Kidney (tissue), 14 donors: Measurements from ENCODE around the gene CADM4. TPM values are rescaled to one million over a fixed set of nuclear protein-coding genes. Genes with fewer than 3 reads are reported as not detected.
"Not testable (repeated sequence)": the region's sequence is repeated elsewhere in the genome, so short reads cannot be mapped to it uniquely, and the experiment has no call there.

Source experiments
- DNase-seq, 5 donors: peaks; one replicate each; pipeline ENCODE4 v3.0.0-alpha.2; 2013 to 2020
- FAIRE-seq: peaks from 2 replicates; lab custom pipeline; 2012; peaks lifted over from hg19 to GRCh38; lab: Jason Lieb, UNC
- H3K27ac ChIP-seq, 2 donors: one replicate each; pipeline ENCODE4 v1.7.0; 2013; ENCODE audit warnings: low read depth in 2 of 2, low read length in 2 of 2, inconsistent platforms in 1 of 2
- H3K27me3 ChIP-seq: one replicate; pipeline ENCODE4 v1.7.1; 2013; ENCODE audit warnings: low read length, inconsistent platforms; ENCODE audit not compliant: control insufficient read depth, insufficient read depth
- H3K36me3 ChIP-seq, 3 donors: one replicate each; pipeline versions ENCODE4 v1.7.0 to v1.7.1; 2013; ENCODE audit warnings: low read length in 3 of 3, control low read depth in 1 of 3, inconsistent platforms in 1 of 3; ENCODE audit not compliant: insufficient read depth in 3 of 3, control insufficient read depth in 2 of 3
- H3K4me1 ChIP-seq, 3 donors: one replicate each; pipeline versions ENCODE4 v1.7.0 to v1.7.1; 2013; ENCODE audit warnings: low read length in 3 of 3, inconsistent platforms in 1 of 3, low read depth in 1 of 3; ENCODE audit not compliant: control insufficient read depth in 2 of 3, insufficient read depth in 2 of 3
- H3K4me3 ChIP-seq, 3 donors: one replicate each; pipeline versions ENCODE4 v1.7.0 to v1.8.1; 2013; ENCODE audit warnings: low read length in 3 of 3, control low read depth in 1 of 3, inconsistent platforms in 1 of 3
- H3K9ac ChIP-seq, 3 donors: one replicate each; pipeline versions ENCODE4 v1.7.0 to v1.7.1; 2013; ENCODE audit warnings: low read length in 3 of 3, control low read depth in 1 of 3, inconsistent platforms in 1 of 3
- H3K9me3 ChIP-seq, 3 donors: one replicate each; pipeline versions ENCODE4 v1.7.0 to v1.7.1; 2013; ENCODE audit warnings: low read length in 3 of 3, control low read depth in 1 of 3, inconsistent platforms in 1 of 3; ENCODE audit not compliant: control insufficient read depth in 2 of 3, insufficient read depth in 1 of 3
- intact Hi-C: fragments of 100-400 bp; cut with DNase I; formaldehyde crosslinking; loops from one replicate; pipeline ENCODE4 v1.11.1; 2022
- polyA plus RNA-seq: library from polyadenylated mRNA; stranded (reverse); fragments of 350-450 nt; fragmentation: Illumina TruSeq; extraction: RNeasy Lipid Tissue Mini Kit (QIAGEN cat#74804); gene quantifications from one replicate; pipeline ENCODE4 v1.2.3, GENCODE V29; 2014; ENCODE audit warnings: low read depth, low replicate concordance; ENCODE audit not compliant: insufficient read depth
- total RNA-seq: library from RNA; stranded (reverse); fragmentation: NEBNext Ultra II Directional; extraction: Animal tissue kit (Norgen Biotek cat#: 25700); gene quantifications from one replicate; pipeline ENCODE4 v1.2.1, GENCODE V29; 2021
- TF ChIP-seq, protein P1 (sequence below): IDR thresholded peaks from 3 replicates; pipeline ENCODE4 v1.5.1; 2012; ENCODE audit warnings: mild to moderate bottlenecking, moderate library complexity, borderline replicate concordance; ENCODE audit not compliant: insufficient read depth; ENCODE audit errors: extremely low read depth
- donor health status: control.
- donor health status: control.
- donor health status: control.
- donor health status: control.
- donor health status: control.
- donor health status: DM: yes; HTN: yes; CAD: no.
- donor health status: Normal renal cell carcinoma (clear cell type).

Gene CADM4
- total and polyA plus RNA-seq, 2 donors from 2014 or later: 25.3 to 47.0 TPM

DNA sequence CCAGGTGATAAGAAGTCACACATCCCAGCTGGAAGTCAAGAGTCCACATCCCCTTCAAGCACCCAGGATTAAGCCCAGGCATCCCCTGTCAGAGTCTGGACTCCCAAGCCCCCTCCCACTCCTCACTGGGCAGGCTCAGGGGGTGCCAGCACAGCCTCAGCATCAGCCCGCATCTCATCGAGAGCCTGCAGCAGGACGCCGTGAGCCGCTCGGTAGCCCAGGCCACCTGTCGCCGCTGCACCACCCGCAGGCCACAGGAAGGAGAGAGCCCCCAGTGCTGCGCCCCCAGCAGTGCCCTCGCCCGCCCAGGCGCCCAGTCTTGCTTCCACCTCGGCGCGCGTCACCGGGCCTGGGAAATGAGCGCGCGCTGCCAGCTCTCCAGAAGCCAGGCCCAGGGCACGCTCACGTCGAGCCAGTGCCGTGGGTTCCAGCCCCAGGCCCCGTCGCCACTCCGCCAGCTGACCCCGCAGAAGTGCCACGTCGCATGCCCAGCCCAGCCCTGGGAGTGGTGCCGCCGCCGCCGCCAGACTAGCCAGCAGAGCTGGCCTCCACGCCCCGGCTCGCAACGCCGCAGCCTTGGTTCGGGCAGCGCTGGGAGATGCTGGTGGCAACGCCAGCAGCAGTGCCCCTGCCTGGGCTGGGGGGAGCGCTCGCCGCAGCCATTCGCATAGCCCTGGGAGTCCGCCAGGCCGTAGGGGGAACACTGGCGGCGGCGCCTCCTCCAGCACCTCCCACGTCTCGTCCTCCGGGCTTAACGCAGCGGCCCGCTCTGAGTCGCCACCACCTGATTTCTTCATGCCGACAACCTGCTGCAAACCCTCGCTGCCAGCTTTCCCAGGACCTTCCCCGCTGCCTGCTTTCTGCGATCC lies 47.5 kb downstream of the CADM4 start:
- FAIRE-seq: no peak
- H3K4me3 ChIP-seq: no peak overlapping the region
- intact Hi-C loops: no loop called here
- H3K27ac ChIP-seq: no peak overlapping the region
- no peak overlapping the region for H3K9ac ChIP-seq
- H3K4me1 ChIP-seq: peaks cover 0 to 18% (median 9%) of the 10 kb centered on the region in 3 donors
- no peaks in the 10 kb centered on the region for H3K27me3 ChIP-seq
- H3K9me3 ChIP-seq: no peaks in the 10 kb centered on the region
- peak in 1 of 5 donors; percentile 73 for DNase-seq
- TF ChIP-seq, protein P1, sequence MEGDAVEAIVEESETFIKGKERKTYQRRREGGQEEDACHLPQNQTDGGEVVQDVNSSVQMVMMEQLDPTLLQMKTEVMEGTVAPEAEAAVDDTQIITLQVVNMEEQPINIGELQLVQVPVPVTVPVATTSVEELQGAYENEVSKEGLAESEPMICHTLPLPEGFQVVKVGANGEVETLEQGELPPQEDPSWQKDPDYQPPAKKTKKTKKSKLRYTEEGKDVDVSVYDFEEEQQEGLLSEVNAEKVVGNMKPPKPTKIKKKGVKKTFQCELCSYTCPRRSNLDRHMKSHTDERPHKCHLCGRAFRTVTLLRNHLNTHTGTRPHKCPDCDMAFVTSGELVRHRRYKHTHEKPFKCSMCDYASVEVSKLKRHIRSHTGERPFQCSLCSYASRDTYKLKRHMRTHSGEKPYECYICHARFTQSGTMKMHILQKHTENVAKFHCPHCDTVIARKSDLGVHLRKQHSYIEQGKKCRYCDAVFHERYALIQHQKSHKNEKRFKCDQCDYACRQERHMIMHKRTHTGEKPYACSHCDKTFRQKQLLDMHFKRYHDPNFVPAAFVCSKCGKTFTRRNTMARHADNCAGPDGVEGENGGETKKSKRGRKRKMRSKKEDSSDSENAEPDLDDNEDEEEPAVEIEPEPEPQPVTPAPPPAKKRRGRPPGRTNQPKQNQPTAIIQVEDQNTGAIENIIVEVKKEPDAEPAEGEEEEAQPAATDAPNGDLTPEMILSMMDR: no peak
- H3K36me3 ChIP-seq: peaks cover 0 to 15% (median 12%) of the 10 kb centered on the region in 3 donors

DNA sequence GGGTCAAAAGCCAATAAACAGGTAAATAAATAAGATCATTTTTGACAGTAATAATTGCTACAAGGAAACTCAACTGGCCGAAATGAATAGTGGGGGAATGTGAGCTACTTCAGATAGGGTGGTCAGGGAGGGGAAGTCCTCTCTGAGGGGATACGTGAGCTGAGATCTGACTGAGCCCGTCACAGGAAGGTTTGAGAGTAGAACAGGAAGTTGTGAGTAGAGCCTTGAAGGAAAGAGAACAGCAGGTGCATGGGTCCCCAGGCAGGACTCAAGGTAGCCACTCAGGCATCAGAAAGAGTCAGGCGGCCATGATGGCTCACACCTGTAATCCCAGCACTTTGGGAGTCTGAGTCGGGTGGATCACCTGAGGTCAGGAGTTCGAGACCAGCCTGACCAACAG lies 50.0 kb downstream of the CADM4 start:
- Histone ChIP-seq H3K4me1 (peaks cover 0 to 9% (median 6%) of the 10 kb centered on the region in 3 donors), H3K4me3 (no peak overlapping the region), H3K9ac (no peak overlapping the region), H3K9me3 (no peaks in the 10 kb centered on the region), H3K36me3 (peaks cover 0 to 15% (median 12%) of the 10 kb centered on the region in 3 donors), H3K27ac (no peak overlapping the region), H3K27me3 (no peaks in the 10 kb centered on the region)
- DNase-seq: no peak
- FAIRE-seq: no peak
- TF ChIP-seq, protein P1: no peak
- intact Hi-C loops: no loop called here

- Histone ChIP-seq H3K4me3 (no peak overlapping the region), H3K36me3 (peaks cover 0 to 15% (median 12%) of the 10 kb centered on the region in 3 donors), H3K27ac (no peak overlapping the region), H3K27me3 (no peaks in the 10 kb centered on the region), H3K9me3 (no peaks in the 10 kb centered on the region), H3K4me1 (peaks cover 0 to 9% (median 8%) of the 10 kb centered on the region in 3 donors), H3K9ac (no peak overlapping the region)
- intact Hi-C loops: no loop called here
- TF ChIP-seq, protein P1: no peak
- DNase-seq (no peak), FAIRE-seq (no peak)
These were observed 50.4 kb downstream of the CADM4 start for GRCh38 chr19:43589277-43589676.

DNA sequence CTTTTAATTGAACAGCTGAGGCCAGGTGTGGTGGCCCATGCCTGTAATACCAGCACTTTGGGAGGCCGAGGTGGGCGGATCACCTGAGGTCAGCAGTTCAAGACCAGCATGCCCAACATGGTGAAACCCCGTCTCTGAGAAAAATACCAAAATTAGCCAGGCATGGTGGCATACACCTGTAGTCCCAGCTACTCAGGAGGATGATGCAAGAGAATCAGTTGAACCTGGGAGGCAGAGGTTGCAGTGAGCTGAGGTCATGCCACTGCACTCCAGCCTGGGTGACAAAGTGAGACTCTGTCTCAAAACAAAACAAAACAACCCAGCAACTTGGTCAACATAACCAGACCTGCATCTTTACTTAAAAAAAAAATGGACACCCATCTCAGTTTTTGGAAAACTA lies 52.6 kb downstream of the CADM4 start:
- H3K27ac ChIP-seq, FAIRE-seq, H3K27me3 ChIP-seq, H3K4me3 ChIP-seq, H3K9ac ChIP-seq, intact Hi-C loops, H3K9me3 ChIP-seq, DNase-seq, H3K36me3 ChIP-seq: not testable (repeated sequence)
- peaks cover 0 to 14% (median 9%) of the 10 kb centered on the region in 3 donors for H3K4me1 ChIP-seq
